HepG2 (cell line): ENCODE measurements around the gene IQCN. TPM values are rescaled to one million over a fixed set of nuclear protein-coding genes. Genes with fewer than 3 reads are reported as not detected.
A peak's percentile ranks its signal among the peaks of the same experiment; 100 is the strongest.

Experiments used
- BHLHE40 ChIP-seq: IDR thresholded peaks from 2 replicates; pipeline ENCODE4 v1.6.1; 2011; ENCODE audit warnings: low read length, improper control_type of control experiment
- HDAC2 ChIP-seq: sonication (generic); formaldehyde crosslinking; IDR thresholded peaks from 2 replicates; pipeline ENCODE4 v1.4.0; 2020; ENCODE audit warnings: missing genetic modification reagents
- HIVEP1 ChIP-seq: sonication (generic); formaldehyde crosslinking; IDR thresholded peaks from 2 replicates; pipeline ENCODE4 v1.4.0; 2020; ENCODE audit warnings: mild to moderate bottlenecking, missing genetic modification reagents
- HMG20A ChIP-seq: IDR thresholded peaks from 2 replicates; pipeline ENCODE4 v1.6.1; 2016; ENCODE audit warnings: borderline replicate concordance
- HNF4A ChIP-seq: sonication (generic); formaldehyde crosslinking; IDR thresholded peaks from 2 replicates; pipeline ENCODE4 v1.4.0; 2020; ENCODE audit warnings: missing genetic modification reagents
- MED1 ChIP-seq: sonication (generic); formaldehyde crosslinking; IDR thresholded peaks from 2 replicates; pipeline ENCODE4 v1.4.0; 2020; ENCODE audit warnings: missing genetic modification reagents
- SOX13 ChIP-seq, 3 experiments: fragments of 450-650 bp in 1 of 3; sonication (generic) in 1 of 3; formaldehyde crosslinking in 1 of 3; IDR thresholded peaks in 2 of 3; conservative IDR thresholded peaks in 1 of 3; 2 replicates each; pipeline versions ENCODE4 v1.5.0 to v1.6.1; 2016 to 2020; ENCODE audit warnings: antibody characterized with exemption in 1 of 3, mild to moderate bottlenecking in 1 of 3, missing compliant biosample characterization in 1 of 3, missing genetic modification reagents in 1 of 3, moderate library complexity in 1 of 3
- ZFY ChIP-seq: sonication (generic); formaldehyde crosslinking; IDR thresholded peaks from 2 replicates; pipeline ENCODE4 v1.4.0; 2020; ENCODE audit warnings: missing genetic modification reagents
- ZNF768 ChIP-seq: sonication (generic); formaldehyde crosslinking; IDR thresholded peaks from 2 replicates; pipeline ENCODE4 v1.4.0; 2020; ENCODE audit warnings: missing genetic modification reagents
- polyA plus RNA-seq, 8 experiments: library from polyadenylated mRNA; depleted of rRNA in 3 of 8; stranded (reverse) in 7 of 8; unstranded in 1 of 8; fragments of >200 nt; fragmentation: Illumina TruSeq in 4 of 8; extraction: Trizol in 4 of 8; gene quantifications; 2 replicates each; pipeline versions ENCODE4 v1.2.1 to v1.2.3, GENCODE V29; 2011 to 2016; ENCODE audit warnings: low read depth in 4 of 8, missing spikeins in 1 of 8, mixed read lengths in 1 of 8; ENCODE audit not compliant: insufficient read depth in 1 of 8
- total RNA-seq, 5 experiments: library from RNA; depleted of rRNA; stranded (reverse); fragments of >200 nt; fragmentation: Illumina TruSeq; extraction: Trizol; gene quantifications; 2 replicates each; pipeline ENCODE4 v1.2.3, GENCODE V29; 2016; ENCODE audit warnings: low read depth in 1 of 5
- TF ChIP-seq, protein P1 (sequence below): sonication (generic); formaldehyde crosslinking; IDR thresholded peaks from 2 replicates; pipeline ENCODE4 v1.4.0; 2020; ENCODE audit warnings: missing genetic modification reagents, borderline replicate concordance
- TF ChIP-seq, protein P2 (sequence below): sonication (generic); formaldehyde crosslinking; IDR thresholded peaks from 2 replicates; pipeline ENCODE4 v1.8.0; 2022; ENCODE audit warnings: mild to moderate bottlenecking, missing genetic modification reagents
- TF ChIP-seq, protein P3 (sequence below), 2 experiments: fragments of 450-650 bp in 1 of 2; sonication (generic) in 1 of 2; formaldehyde crosslinking; IDR thresholded peaks; 2 replicates each; pipeline versions ENCODE4 v1.5.0 to v1.8.0; 2020 to 2022; ENCODE audit warnings: mild to moderate bottlenecking in 1 of 2, missing genetic modification reagents in 1 of 2
- TF ChIP-seq, protein P4 (sequence below): sonication (generic); formaldehyde crosslinking; conservative IDR thresholded peaks from 2 replicates; pipeline ENCODE4 v1.4.0; 2020; ENCODE audit warnings: mild to moderate bottlenecking, missing genetic modification reagents, moderate library complexity
- TF ChIP-seq, protein P5 (sequence below): sonication (generic); formaldehyde crosslinking; IDR thresholded peaks from 2 replicates; pipeline ENCODE4 v1.4.0; 2020; ENCODE audit warnings: missing genetic modification reagents, borderline replicate concordance
- TF ChIP-seq, protein P6 (sequence below): sonication (generic); formaldehyde crosslinking; IDR thresholded peaks from 2 replicates; pipeline ENCODE4 v1.8.1; 2023; ENCODE audit warnings: missing genetic modification reagents, mild to moderate bottlenecking, borderline replicate concordance

IQCN gene
- total and polyA plus RNA-seq, 2 of the 13 experiments (the other 11 are each of a cell fraction or from before 2014, with no cell fraction given), result 0.04 to 0.18 TPM

DNA sequence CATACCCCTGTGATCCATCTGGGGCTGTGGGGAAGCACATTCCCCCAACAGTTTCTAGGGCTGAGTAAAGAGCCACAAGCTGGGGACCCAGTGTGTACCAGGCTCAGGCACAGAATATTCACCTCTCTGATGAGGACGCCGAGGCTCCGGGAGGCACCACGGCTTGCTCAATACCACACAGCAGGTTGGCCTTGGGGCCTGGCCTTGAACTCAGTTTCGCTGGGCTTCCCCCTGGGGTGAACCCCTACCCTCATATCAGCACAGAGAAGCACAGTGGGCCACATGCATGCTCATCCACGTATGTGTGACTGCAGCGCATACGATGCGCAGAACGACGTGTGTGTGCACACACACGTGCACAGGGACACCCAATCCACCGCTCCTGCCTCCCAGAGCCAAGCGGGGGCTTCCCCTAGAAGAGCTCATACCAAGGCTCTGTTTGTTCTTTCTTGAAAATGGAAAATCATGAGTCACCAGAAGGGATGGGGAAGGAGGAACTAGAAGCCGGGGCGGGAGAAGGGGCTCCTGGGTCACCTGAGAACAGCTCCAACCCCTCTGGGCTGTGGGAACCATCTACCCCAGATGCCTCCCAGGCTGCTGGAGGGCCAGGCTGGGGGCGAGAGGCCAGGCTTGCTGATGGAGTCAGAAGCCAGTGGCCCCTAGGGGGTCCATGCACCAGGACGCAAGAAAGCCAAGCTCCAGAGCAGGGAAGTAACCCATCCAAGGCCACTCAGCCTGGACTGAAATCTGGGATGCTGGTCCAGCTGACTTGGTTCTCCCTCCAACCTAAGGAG is 43.1 kb downstream of the IQCN start (continued):
- TF ChIP-seq, protein P1, sequence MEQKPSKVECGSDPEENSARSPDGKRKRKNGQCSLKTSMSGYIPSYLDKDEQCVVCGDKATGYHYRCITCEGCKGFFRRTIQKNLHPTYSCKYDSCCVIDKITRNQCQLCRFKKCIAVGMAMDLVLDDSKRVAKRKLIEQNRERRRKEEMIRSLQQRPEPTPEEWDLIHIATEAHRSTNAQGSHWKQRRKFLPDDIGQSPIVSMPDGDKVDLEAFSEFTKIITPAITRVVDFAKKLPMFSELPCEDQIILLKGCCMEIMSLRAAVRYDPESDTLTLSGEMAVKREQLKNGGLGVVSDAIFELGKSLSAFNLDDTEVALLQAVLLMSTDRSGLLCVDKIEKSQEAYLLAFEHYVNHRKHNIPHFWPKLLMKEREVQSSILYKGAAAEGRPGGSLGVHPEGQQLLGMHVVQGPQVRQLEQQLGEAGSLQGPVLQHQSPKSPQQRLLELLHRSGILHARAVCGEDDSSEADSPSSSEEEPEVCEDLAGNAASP (CRISPR knock-in tag), result peak; percentile 77; the same call in 1 of the 2 replicates
- TF ChIP-seq SOX13 (IDR thresholded peaks at IDR 0.05), result no peak
- TF ChIP-seq SOX13 (CRISPR knock-in tag; conservative IDR thresholded peaks at IDR 0.05 in 1 of 2, IDR thresholded peaks at IDR 0.05 in 1 of 2), result 0 out of 4 replicates have a peak, but pooled peaks of 1 of the 2 experiments have one; percentile 15
- TF ChIP-seq HIVEP1, result peak; percentile 73
- TF ChIP-seq ZFY (CRISPR knock-in tag), result peak; percentile 16; the same call in 1 of the 2 replicates
- TF ChIP-seq, protein P2, sequence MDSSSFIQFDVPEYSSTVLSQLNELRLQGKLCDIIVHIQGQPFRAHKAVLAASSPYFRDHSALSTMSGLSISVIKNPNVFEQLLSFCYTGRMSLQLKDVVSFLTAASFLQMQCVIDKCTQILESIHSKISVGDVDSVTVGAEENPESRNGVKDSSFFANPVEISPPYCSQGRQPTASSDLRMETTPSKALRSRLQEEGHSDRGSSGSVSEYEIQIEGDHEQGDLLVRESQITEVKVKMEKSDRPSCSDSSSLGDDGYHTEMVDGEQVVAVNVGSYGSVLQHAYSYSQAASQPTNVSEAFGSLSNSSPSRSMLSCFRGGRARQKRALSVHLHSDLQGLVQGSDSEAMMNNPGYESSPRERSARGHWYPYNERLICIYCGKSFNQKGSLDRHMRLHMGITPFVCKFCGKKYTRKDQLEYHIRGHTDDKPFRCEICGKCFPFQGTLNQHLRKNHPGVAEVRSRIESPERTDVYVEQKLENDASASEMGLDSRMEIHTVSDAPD (CRISPR knock-in tag), result no peak
- TF ChIP-seq MED1, result 0 out of 2 replicates have a peak, but pooled peaks have one; percentile 24
- 0 out of 2 replicates have a peak, but pooled peaks have one; percentile 17 for TF ChIP-seq BHLHE40
- TF ChIP-seq, protein P3, sequence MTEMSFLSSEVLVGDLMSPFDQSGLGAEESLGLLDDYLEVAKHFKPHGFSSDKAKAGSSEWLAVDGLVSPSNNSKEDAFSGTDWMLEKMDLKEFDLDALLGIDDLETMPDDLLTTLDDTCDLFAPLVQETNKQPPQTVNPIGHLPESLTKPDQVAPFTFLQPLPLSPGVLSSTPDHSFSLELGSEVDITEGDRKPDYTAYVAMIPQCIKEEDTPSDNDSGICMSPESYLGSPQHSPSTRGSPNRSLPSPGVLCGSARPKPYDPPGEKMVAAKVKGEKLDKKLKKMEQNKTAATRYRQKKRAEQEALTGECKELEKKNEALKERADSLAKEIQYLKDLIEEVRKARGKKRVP (CRISPR knock-in tag; IDR thresholded peaks at IDR 0.05), result no peak
- TF ChIP-seq HDAC2 (CRISPR knock-in tag), result peak; percentile 37; the same call in 1 of the 2 replicates
- TF ChIP-seq, protein P4, sequence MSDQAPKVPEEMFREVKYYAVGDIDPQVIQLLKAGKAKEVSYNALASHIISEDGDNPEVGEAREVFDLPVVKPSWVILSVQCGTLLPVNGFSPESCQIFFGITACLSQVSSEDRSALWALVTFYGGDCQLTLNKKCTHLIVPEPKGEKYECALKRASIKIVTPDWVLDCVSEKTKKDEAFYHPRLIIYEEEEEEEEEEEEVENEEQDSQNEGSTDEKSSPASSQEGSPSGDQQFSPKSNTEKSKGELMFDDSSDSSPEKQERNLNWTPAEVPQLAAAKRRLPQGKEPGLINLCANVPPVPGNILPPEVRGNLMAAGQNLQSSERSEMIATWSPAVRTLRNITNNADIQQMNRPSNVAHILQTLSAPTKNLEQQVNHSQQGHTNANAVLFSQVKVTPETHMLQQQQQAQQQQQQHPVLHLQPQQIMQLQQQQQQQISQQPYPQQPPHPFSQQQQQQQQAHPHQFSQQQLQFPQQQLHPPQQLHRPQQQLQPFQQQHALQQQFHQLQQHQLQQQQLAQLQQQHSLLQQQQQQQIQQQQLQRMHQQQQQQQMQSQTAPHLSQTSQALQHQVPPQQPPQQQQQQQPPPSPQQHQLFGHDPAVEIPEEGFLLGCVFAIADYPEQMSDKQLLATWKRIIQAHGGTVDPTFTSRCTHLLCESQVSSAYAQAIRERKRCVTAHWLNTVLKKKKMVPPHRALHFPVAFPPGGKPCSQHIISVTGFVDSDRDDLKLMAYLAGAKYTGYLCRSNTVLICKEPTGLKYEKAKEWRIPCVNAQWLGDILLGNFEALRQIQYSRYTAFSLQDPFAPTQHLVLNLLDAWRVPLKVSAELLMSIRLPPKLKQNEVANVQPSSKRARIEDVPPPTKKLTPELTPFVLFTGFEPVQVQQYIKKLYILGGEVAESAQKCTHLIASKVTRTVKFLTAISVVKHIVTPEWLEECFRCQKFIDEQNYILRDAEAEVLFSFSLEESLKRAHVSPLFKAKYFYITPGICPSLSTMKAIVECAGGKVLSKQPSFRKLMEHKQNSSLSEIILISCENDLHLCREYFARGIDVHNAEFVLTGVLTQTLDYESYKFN (CRISPR knock-in tag), result 0 out of 2 replicates have a peak, but pooled peaks have one; percentile 31
- TF ChIP-seq, protein P5, sequence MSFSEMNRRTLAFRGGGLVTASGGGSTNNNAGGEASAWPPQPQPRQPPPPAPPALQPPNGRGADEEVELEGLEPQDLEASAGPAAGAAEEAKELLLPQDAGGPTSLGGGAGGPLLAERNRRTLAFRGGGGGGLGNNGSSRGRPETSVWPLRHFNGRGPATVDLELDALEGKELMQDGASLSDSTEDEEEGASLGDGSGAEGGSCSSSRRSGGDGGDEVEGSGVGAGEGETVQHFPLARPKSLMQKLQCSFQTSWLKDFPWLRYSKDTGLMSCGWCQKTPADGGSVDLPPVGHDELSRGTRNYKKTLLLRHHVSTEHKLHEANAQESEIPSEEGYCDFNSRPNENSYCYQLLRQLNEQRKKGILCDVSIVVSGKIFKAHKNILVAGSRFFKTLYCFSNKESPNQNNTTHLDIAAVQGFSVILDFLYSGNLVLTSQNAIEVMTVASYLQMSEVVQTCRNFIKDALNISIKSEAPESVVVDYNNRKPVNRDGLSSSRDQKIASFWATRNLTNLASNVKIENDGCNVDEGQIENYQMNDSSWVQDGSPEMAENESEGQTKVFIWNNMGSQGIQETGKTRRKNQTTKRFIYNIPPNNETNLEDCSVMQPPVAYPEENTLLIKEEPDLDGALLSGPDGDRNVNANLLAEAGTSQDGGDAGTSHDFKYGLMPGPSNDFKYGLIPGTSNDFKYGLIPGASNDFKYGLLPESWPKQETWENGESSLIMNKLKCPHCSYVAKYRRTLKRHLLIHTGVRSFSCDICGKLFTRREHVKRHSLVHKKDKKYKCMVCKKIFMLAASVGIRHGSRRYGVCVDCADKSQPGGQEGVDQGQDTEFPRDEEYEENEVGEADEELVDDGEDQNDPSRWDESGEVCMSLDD (CRISPR knock-in tag), result 0 out of 2 replicates have a peak, but pooled peaks have one; percentile 39
- TF ChIP-seq HMG20A (CRISPR knock-in tag), result 0 out of 2 replicates have a peak, but pooled peaks have one; percentile 26
- TF ChIP-seq ZNF768, result peak; percentile 84; the same call in 1 of the 2 replicates
- peak; percentile 52 for TF ChIP-seq HNF4A (CRISPR knock-in tag)
- TF ChIP-seq, protein P6, sequence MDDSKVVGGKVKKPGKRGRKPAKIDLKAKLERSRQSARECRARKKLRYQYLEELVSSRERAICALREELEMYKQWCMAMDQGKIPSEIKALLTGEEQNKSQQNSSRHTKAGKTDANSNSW (CRISPR knock-in tag), result no peak
